Measurements from ENCODE around the gene RMND5B.

RMND5B gene

DNA sequence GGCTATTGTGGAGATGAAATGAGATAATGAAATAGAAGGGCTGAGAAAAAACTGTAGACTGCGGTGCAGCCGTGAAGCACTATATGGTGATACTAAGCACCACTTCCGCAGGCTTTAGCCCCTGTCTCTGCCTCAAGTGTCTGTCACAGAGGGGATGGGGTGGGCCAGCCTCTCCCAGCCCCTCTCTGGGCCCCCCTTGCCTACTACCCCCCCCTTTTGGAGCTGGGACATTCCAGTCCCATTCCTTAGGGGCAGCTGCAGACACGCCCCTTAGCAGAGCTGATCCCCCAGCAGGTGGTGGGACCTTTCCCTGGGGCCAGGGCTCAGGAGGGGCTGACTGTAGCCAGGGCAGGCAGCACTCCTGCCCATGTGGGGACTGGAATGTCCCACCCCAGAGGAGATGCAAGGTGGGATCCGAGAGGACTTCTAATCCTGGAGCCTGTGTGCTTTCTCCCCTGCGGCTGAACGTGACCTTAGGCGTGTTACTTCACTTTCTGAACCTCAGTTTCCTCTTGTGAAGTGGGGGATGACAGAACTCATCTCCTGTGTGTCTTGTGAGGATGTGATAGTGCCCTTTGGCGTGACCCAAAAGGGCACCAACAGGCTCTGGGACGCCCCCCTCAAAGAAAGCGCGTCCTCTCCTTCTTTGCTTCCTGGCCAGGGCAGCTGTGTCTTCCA, 15.5 kb upstream of the RMND5B start:
- no peak overlapping the region for H3K4me3 ChIP-seq (ENCODE audit: low read depth, low read length)
- no peak for DNase-seq (ENCODE audit: low read depth)
- TF ChIP-seq, protein P1, sequence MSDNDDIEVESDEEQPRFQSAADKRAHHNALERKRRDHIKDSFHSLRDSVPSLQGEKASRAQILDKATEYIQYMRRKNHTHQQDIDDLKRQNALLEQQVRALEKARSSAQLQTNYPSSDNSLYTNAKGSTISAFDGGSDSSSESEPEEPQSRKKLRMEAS (IDR thresholded peaks at IDR 0.05; ENCODE audit: low read depth, low read length), result no peak
- TF ChIP-seq MYC (IDR thresholded peaks at IDR 0.05; ENCODE audit: low read depth, low read length) (no peak), POLR2A (IDR thresholded peaks at IDR 0.05; ENCODE audit: extremely low read depth, insufficient read length) (no peak)
- TF ChIP-seq, protein P2, sequence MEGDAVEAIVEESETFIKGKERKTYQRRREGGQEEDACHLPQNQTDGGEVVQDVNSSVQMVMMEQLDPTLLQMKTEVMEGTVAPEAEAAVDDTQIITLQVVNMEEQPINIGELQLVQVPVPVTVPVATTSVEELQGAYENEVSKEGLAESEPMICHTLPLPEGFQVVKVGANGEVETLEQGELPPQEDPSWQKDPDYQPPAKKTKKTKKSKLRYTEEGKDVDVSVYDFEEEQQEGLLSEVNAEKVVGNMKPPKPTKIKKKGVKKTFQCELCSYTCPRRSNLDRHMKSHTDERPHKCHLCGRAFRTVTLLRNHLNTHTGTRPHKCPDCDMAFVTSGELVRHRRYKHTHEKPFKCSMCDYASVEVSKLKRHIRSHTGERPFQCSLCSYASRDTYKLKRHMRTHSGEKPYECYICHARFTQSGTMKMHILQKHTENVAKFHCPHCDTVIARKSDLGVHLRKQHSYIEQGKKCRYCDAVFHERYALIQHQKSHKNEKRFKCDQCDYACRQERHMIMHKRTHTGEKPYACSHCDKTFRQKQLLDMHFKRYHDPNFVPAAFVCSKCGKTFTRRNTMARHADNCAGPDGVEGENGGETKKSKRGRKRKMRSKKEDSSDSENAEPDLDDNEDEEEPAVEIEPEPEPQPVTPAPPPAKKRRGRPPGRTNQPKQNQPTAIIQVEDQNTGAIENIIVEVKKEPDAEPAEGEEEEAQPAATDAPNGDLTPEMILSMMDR (IDR thresholded peaks at IDR 0.05; ENCODE audit: low read depth, low read length), result no peak

DNA sequence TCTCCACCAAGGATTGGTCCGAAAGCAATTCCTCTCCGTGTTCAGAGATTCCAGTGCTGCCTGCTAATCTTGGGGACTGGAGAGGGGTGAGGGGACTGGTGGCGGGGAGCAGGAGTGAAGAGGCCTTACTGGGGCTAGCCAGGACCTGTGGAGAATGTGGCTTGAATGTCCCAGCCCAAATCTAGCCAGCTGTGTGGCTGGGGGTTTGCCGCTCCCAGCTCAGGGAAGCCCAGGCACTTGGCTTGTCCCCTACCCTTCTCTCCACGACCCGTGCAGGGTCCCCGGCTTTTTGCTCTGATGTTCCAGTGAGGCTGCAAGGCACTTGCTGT, 15.0 kb upstream of the RMND5B start:
- TF ChIP-seq, protein P1 (IDR thresholded peaks at IDR 0.05; ENCODE audit: low read depth, low read length), result no peak
- DNase-seq (ENCODE audit: low read depth), result no peak
- H3K4me3 ChIP-seq (ENCODE audit: low read depth, low read length), result no peak overlapping the region

DNA sequence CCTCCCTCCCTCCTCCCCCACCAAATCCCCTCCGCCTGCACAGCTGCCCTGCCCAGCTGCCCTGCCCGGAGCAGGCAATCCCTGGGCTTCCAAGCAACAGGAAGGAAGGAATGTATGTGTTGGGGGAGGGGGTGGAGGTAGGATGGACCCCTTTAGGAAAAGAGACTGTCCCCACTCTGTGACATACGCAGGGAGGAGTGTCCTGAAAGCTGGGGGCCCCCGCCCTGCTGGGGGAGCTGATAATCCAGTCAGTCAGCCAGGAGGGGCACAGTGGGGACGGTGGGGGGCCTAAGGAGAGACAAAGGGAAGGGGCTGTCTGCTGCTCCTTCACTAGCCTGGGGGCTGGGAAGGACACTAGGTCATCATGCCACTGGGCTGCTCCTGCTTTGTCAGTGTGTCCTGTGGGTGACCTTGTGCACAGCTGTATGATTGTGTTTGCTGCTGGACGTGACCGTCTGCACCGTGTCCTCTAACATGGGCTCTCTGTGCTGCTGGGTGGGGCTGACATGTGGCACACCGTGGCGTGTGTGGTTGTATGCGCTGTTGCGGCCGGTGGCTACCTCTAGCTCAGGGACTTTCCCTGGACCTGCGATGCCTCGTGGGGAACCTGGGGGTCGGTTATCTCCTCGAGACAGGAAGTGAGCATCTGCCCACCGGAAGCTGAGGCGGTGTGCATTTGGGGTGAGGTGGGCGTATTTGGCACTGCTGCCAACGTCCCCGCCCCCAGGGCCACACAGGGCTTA, 14.5 kb upstream of the RMND5B start:
- TF ChIP-seq, protein P2 (IDR thresholded peaks at IDR 0.05; ENCODE audit: low read depth, low read length), result no peak
- TF ChIP-seq, protein P1 (IDR thresholded peaks at IDR 0.05; ENCODE audit: low read depth, low read length), result peak; percentile 70
- TF ChIP-seq MYC (IDR thresholded peaks at IDR 0.05; ENCODE audit: low read depth, low read length), result peak; percentile 50
- TF ChIP-seq POLR2A (IDR thresholded peaks at IDR 0.05; ENCODE audit: extremely low read depth, insufficient read length), result no peak
- peak; percentile 53 for DNase-seq (ENCODE audit: low read depth)
- H3K4me3 ChIP-seq (ENCODE audit: low read depth, low read length), result no peak overlapping the region

DNA sequence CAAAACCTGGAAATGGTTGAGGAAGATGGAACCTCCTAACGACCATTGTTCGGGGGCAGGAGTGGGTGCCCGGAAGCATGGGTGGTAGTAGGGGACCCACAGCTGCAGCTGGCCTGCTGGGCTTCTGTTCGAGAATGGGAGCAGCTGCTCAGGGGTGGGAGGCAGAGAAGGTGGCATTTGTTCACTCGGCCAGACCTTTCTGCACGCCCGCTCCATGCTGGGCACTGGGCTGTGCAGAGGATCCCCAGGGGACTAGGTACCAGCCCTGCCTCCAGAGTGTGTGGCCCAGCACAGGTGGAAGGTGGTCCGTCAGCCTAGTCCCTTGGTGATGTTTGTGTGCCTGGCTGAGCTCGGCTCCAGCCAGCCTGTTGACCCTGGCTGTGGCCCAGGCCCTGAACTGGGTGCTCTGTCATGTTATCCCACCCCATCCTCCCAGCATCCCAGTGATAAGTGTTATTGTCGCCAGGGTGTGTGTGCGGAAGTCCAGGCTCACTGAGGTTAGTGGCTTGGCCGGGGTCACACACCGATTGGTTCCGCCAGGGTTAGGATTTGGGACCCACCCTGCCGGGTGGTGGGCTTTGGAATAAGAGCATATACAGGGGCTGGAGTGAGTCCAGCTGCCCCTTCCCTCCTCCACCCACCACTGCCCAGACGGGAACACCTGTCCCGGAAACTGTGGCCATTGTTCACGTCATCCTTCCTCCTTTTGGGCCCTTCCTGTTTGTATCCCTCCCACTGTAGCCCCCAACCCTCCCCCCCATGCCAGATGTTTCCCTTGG, 12.7 kb upstream of the RMND5B start:
- TF ChIP-seq POLR2A (IDR thresholded peaks at IDR 0.05; ENCODE audit: extremely low read depth, insufficient read length) (no peak), MYC (IDR thresholded peaks at IDR 0.05; ENCODE audit: low read depth, low read length) (no peak)
- TF ChIP-seq, protein P1 (IDR thresholded peaks at IDR 0.05; ENCODE audit: low read depth, low read length), result no peak
- TF ChIP-seq, protein P2 (IDR thresholded peaks at IDR 0.05; ENCODE audit: low read depth, low read length), result no peak
- H3K4me3 ChIP-seq (ENCODE audit: low read depth, low read length), result no peak overlapping the region

DNA sequence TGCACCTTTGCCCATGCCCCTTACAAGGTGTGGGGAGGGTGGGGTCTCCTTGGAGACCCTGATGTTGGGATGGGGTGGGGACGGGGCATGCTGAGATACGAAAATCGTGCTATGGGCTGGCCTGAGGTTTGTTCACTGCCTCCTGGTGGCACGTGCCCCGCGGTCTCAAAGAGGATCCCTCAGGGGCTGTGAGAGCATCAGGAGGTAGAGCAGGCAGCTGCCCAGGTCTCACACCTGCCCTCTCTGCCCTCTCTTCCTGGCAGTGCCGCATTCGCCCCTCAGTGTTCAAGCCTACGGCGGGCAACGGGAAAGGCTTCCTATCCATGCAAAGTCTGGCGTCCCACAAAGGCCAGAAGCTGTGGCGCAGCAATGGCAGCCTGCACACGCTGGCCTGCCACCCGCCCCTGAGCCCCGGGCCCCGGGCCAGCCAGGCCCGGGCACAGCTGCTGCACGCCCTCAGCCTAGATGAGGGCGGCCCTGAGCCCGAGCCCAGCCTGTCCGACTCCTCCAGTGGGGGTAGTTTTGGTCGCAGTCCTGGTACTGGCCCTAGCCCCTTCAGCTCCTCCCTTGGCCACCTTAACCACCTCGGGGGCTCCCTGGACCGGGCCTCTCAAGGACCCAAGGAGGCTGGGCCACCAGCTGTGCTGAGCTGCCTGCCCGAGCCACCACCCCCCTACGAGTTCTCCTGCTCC, 10.8 kb upstream of the RMND5B start:
- no peak overlapping the region for H3K4me3 ChIP-seq (ENCODE audit: low read depth, low read length)
- TF ChIP-seq POLR2A (IDR thresholded peaks at IDR 0.05; ENCODE audit: extremely low read depth, insufficient read length) (no peak), MYC (IDR thresholded peaks at IDR 0.05; ENCODE audit: low read depth, low read length) (no peak)
- TF ChIP-seq, protein P1 (IDR thresholded peaks at IDR 0.05; ENCODE audit: low read depth, low read length), result no peak
- TF ChIP-seq, protein P2 (IDR thresholded peaks at IDR 0.05; ENCODE audit: low read depth, low read length), result no peak
- DNase-seq (ENCODE audit: low read depth), result no peak

More for the DNA sequence above, 12.7 kb upstream of the RMND5B start:
- peak; percentile 26 for DNase-seq (ENCODE audit: low read depth)
